ENCODE data around the gene LRRC8A.

GRCh38 chr9:128893354-128893753, 11.4 kb downstream of the LRRC8A start:
- no peak for TF ChIP-seq CTCF (conservative IDR thresholded peaks at IDR 0.05)
- no peak for TF ChIP-seq ZFX (IDR thresholded peaks at IDR 0.05)

Measured in C4-2B (cell line).